SK-N-SH treated with all-trans-retinoic acid at 6 μM for 48 hours (cell line): ENCODE measurements around the gene SCAF11.

Experiments
- CSDC2 ChIP-seq: fragments of 250-450 bp; sonication (Bioruptor Pico); IDR thresholded peaks from 2 replicates; pipeline ENCODE4 v1.5.0; 2020; ENCODE audit warnings: mild to moderate bottlenecking, moderate library complexity
- ESRRG ChIP-seq: fragments of 250-450 bp; sonication (Bioruptor Pico); IDR thresholded peaks from 2 replicates; pipeline ENCODE4 v1.6.1; 2021; ENCODE audit warnings: mild to moderate bottlenecking
- GLIS3 ChIP-seq: fragments of 250-450 bp; sonication (Bioruptor Pico); IDR thresholded peaks from 2 replicates; pipeline ENCODE4 v1.5.0; 2020; ENCODE audit warnings: mild to moderate bottlenecking, moderate library complexity
- OSR1 ChIP-seq: fragments of 250-450 bp; sonication (Bioruptor Pico); IDR thresholded peaks from 2 replicates; pipeline ENCODE4 v1.8.0; 2022; ENCODE audit warnings: moderate library complexity, mild to moderate bottlenecking, inconsistent platforms
- PPARA ChIP-seq: fragments of 250-450 bp; sonication (Bioruptor Pico); IDR thresholded peaks from 2 replicates; pipeline ENCODE4 v1.5.0; 2020; ENCODE audit warnings: mild to moderate bottlenecking, borderline replicate concordance
- RARB ChIP-seq: fragments of 250-450 bp; sonication (Bioruptor Pico); IDR thresholded peaks from 2 replicates; pipeline ENCODE4 v1.8.0; 2021; ENCODE audit warnings: mild to moderate bottlenecking, moderate library complexity
- TCF4 ChIP-seq: fragments of 250-450 bp; sonication (Bioruptor Pico); IDR thresholded peaks from 2 replicates; pipeline ENCODE4 v1.8.0; 2021; ENCODE audit warnings: mild to moderate bottlenecking, moderate library complexity, borderline replicate concordance
- TOX ChIP-seq: fragments of 250-450 bp; sonication (Bioruptor Pico); IDR thresholded peaks from 2 replicates; pipeline ENCODE4 v1.8.0; 2021; ENCODE audit warnings: mild to moderate bottlenecking, moderate library complexity, borderline replicate concordance
- ZFP3 ChIP-seq: fragments of 250-450 bp; sonication (Bioruptor Pico); IDR thresholded peaks from 2 replicates; pipeline ENCODE4 v1.5.0; 2020; ENCODE audit warnings: mild to moderate bottlenecking, moderate library complexity
- ZFP30 ChIP-seq: fragments of 450-650 bp; formaldehyde crosslinking; IDR thresholded peaks from 2 replicates; pipeline ENCODE4 v1.5.0; 2022; ENCODE audit warnings: mild to moderate bottlenecking, moderate library complexity
- ZNF565 ChIP-seq: fragments of 450-650 bp; formaldehyde crosslinking; conservative IDR thresholded peaks from 2 replicates; pipeline ENCODE4 v1.5.0; 2020; ENCODE audit warnings: low read depth, mild to moderate bottlenecking, moderate library complexity
- TF ChIP-seq, protein P1 (sequence below): fragments of 250-450 bp; sonication (Bioruptor Pico); IDR thresholded peaks from 2 replicates; pipeline ENCODE4 v1.8.0; 2020; ENCODE audit warnings: mild to moderate bottlenecking, moderate library complexity, borderline replicate concordance
- TF ChIP-seq, protein P2 (sequence below): fragments of 250-450 bp; sonication (Bioruptor Pico); IDR thresholded peaks from 2 replicates; pipeline ENCODE4 v1.5.1; 2020; ENCODE audit warnings: low read depth, mild to moderate bottlenecking, moderate library complexity
- TF ChIP-seq, protein P3 (sequence below): fragments of 250-450 bp; sonication (Bioruptor Pico); IDR thresholded peaks from 2 replicates; pipeline ENCODE4 v1.5.0; 2020; ENCODE audit warnings: mild to moderate bottlenecking, moderate library complexity

DNA sequence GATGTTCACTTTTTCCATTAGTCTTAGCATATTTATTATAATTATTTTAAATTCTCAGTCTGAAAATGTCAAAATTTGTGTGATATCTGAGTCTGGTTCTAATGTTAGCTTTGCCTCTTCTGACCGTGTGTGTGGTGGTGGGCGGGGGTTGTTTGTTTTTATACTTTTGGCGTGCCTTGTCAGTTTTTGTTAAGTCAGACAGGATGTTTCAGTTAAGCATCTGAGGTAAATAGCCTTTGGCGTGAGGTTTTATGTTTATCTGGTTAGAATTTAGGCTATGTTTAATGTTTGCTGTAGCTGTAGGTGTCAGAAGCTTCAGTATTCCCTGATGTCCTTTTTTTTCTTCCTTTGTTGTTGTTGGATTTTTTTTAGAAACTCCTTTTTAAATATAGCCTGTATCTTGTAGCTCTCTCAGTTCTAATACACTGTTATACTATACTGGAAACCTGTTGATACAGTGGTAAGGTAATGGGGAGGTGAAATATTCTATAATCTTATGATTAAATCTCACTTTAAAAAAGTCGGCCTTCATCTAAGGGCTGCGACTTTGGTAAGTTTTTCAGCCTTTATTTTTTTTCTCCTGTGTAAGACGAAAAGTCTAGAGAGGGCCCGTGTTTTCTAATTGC is 111.6 kb downstream of the SCAF11 start:
- TF ChIP-seq OSR1 (CRISPR knock-in tag) (no peak), ZFP30 (CRISPR knock-in tag) (no peak), RARB (CRISPR knock-in tag) (no peak), GLIS3 (CRISPR knock-in tag) (no peak), TCF4 (CRISPR knock-in tag) (no peak), ZNF565 (no peak), TOX (CRISPR knock-in tag) (no peak), ZFP3 (CRISPR knock-in tag) (no peak), PPARA (CRISPR knock-in tag) (no peak), CSDC2 (CRISPR knock-in tag) (no peak), ESRRG (CRISPR knock-in tag) (no peak)
- TF ChIP-seq, protein P1, sequence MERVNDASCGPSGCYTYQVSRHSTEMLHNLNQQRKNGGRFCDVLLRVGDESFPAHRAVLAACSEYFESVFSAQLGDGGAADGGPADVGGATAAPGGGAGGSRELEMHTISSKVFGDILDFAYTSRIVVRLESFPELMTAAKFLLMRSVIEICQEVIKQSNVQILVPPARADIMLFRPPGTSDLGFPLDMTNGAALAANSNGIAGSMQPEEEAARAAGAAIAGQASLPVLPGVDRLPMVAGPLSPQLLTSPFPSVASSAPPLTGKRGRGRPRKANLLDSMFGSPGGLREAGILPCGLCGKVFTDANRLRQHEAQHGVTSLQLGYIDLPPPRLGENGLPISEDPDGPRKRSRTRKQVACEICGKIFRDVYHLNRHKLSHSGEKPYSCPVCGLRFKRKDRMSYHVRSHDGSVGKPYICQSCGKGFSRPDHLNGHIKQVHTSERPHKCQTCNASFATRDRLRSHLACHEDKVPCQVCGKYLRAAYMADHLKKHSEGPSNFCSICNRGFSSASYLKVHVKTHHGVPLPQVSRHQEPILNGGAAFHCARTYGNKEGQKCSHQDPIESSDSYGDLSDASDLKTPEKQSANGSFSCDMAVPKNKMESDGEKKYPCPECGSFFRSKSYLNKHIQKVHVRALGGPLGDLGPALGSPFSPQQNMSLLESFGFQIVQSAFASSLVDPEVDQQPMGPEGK, result no peak
- TF ChIP-seq, protein P2, sequence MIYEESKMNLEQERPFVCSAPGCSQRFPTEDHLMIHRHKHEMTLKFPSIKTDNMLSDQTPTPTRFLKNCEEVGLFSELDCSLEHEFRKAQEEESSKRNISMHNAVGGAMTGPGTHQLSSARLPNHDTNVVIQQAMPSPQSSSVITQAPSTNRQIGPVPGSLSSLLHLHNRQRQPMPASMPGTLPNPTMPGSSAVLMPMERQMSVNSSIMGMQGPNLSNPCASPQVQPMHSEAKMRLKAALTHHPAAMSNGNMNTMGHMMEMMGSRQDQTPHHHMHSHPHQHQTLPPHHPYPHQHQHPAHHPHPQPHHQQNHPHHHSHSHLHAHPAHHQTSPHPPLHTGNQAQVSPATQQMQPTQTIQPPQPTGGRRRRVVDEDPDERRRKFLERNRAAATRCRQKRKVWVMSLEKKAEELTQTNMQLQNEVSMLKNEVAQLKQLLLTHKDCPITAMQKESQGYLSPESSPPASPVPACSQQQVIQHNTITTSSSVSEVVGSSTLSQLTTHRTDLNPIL (CRISPR knock-in tag), result no peak
- TF ChIP-seq, protein P3, sequence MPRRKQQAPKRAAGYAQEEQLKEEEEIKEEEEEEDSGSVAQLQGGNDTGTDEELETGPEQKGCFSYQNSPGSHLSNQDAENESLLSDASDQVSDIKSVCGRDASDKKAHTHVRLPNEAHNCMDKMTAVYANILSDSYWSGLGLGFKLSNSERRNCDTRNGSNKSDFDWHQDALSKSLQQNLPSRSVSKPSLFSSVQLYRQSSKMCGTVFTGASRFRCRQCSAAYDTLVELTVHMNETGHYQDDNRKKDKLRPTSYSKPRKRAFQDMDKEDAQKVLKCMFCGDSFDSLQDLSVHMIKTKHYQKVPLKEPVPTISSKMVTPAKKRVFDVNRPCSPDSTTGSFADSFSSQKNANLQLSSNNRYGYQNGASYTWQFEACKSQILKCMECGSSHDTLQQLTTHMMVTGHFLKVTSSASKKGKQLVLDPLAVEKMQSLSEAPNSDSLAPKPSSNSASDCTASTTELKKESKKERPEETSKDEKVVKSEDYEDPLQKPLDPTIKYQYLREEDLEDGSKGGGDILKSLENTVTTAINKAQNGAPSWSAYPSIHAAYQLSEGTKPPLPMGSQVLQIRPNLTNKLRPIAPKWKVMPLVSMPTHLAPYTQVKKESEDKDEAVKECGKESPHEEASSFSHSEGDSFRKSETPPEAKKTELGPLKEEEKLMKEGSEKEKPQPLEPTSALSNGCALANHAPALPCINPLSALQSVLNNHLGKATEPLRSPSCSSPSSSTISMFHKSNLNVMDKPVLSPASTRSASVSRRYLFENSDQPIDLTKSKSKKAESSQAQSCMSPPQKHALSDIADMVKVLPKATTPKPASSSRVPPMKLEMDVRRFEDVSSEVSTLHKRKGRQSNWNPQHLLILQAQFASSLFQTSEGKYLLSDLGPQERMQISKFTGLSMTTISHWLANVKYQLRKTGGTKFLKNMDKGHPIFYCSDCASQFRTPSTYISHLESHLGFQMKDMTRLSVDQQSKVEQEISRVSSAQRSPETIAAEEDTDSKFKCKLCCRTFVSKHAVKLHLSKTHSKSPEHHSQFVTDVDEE (CRISPR knock-in tag), result no peak
